ENCODE data around the gene TSPAN9. TPM values are rescaled to one million over a fixed set of nuclear protein-coding genes. Genes with fewer than 3 reads are reported as not detected.

TSPAN9 gene
- total RNA-seq, 4 donors from 2014 or later: 13.7 to 35.4 (median 26.7) TPM

- no peak for TF ChIP-seq CTCF (IDR thresholded peaks at IDR 0.05)
- no peak for TF ChIP-seq POLR2AphosphoS5 (IDR thresholded peaks at IDR 0.05)
- no peak for TF ChIP-seq POLR2A (IDR thresholded peaks at IDR 0.05; ENCODE audit: low read depth)
- no peak for TF ChIP-seq EP300 (IDR thresholded peaks at IDR 0.05)
- no peak for DNase-seq (ENCODE audit: extremely low spot score)
- Histone ChIP-seq H3K27ac (replicated peaks in 1 of 4) (no peak overlapping the region), H3K36me3 (no peaks in the 10 kb centered on the region), H3K27me3 (no peaks in the 10 kb centered on the region), H3K4me3 (no peak overlapping the region), H3K9me3 (no peaks in the 10 kb centered on the region), H3K4me1 (peaks cover 41 to 69% (median 67%) of the 10 kb centered on the region in 4 donors)
- intact Hi-C loops (cut with DNase I): loop anchor here (2.0 kb wide), 1 partner anchor 64 kb away; no protein-coding TSS in a partner anchor
- WGBS: 88% methylated on average over 9 of the region's 12 CpGs
Observed at GRCh38 chr12:3136641-3137267, 59.6 kb downstream of the TSPAN9 start.

GRCh38 chr12:3137268-3137781, 60.1 kb downstream of the TSPAN9 start:
- H3K27me3 ChIP-seq: no peaks in the 10 kb centered on the region
- TF ChIP-seq POLR2A (IDR thresholded peaks at IDR 0.05; ENCODE audit: low read depth) (no peak), EP300 (IDR thresholded peaks at IDR 0.05) (no peak), POLR2AphosphoS5 (IDR thresholded peaks at IDR 0.05) (no peak), CTCF (IDR thresholded peaks at IDR 0.05) (no peak)
- intact Hi-C loops (cut with DNase I): loop anchor here (2.0 kb wide), 1 partner anchor 63 kb away; no protein-coding TSS in a partner anchor
- no peaks in the 10 kb centered on the region for H3K9me3 ChIP-seq
- DNase-seq (ENCODE audit: extremely low spot score): no peak
- WGBS: 47% methylated on average over 8 of the region's 8 CpGs
- no peak overlapping the region for H3K27ac ChIP-seq (replicated peaks in 1 of 4)
- H3K4me1 ChIP-seq: peaks cover 38 to 69% (median 62%) of the 10 kb centered on the region in 4 donors
- H3K36me3 ChIP-seq: no peaks in the 10 kb centered on the region
- H3K4me3 ChIP-seq: no peak overlapping the region

GRCh38 chr12:3137814-3138445, 60.8 kb downstream of the TSPAN9 start:
- DNase-seq (ENCODE audit: extremely low spot score): no peak
- peaks cover 32 to 63% (median 56%) of the 10 kb centered on the region in 4 donors for H3K4me1 ChIP-seq
- no peaks in the 10 kb centered on the region for H3K27me3 ChIP-seq
- TF ChIP-seq POLR2AphosphoS5 (IDR thresholded peaks at IDR 0.05) (no peak), POLR2A (IDR thresholded peaks at IDR 0.05; ENCODE audit: low read depth) (no peak), EP300 (IDR thresholded peaks at IDR 0.05) (no peak), CTCF (IDR thresholded peaks at IDR 0.05) (no peak)
- H3K4me3 ChIP-seq: no peak overlapping the region
- H3K9me3 ChIP-seq: no peaks in the 10 kb centered on the region
- no peak overlapping the region for H3K27ac ChIP-seq (replicated peaks in 1 of 4)
- intact Hi-C loops (cut with DNase I): loop anchor here (2.0 kb wide), 1 partner anchor 63 kb away; no protein-coding TSS in a partner anchor
- H3K36me3 ChIP-seq: no peaks in the 10 kb centered on the region
- 80% methylated on average over 11 of the region's 17 CpGs for WGBS

- 64% methylated on average over 8 of the region's 11 CpGs for WGBS
- intact Hi-C loops (cut with DNase I): no loop called here
- no peak overlapping the region for H3K27ac ChIP-seq (replicated peaks in 1 of 4)
- no peak for DNase-seq (ENCODE audit: extremely low spot score)
- no peaks in the 10 kb centered on the region for H3K27me3 ChIP-seq
- no peak for TF ChIP-seq POLR2AphosphoS5 (IDR thresholded peaks at IDR 0.05)
- peaks cover 21 to 52% (median 45%) of the 10 kb centered on the region in 4 donors for H3K4me1 ChIP-seq
- no peak overlapping the region for H3K4me3 ChIP-seq
- H3K36me3 ChIP-seq: no peaks in the 10 kb centered on the region
- no peaks in the 10 kb centered on the region for H3K9me3 ChIP-seq
Observed at GRCh38 chr12:3138941-3139511, 61.8 kb downstream of the TSPAN9 start.

GRCh38 chr12:3139760-3140159, 62.6 kb downstream of the TSPAN9 start:
- DNase-seq (ENCODE audit: extremely low spot score): no peak
- H3K27me3 ChIP-seq: no peaks in the 10 kb centered on the region

More at GRCh38 chr12:3139760-3140159, 62.6 kb downstream of the TSPAN9 start:
- no peak for TF ChIP-seq EP300 (IDR thresholded peaks at IDR 0.05)
- TF ChIP-seq POLR2AphosphoS5 (IDR thresholded peaks at IDR 0.05): no peak
- no peak for TF ChIP-seq CTCF (IDR thresholded peaks at IDR 0.05)
- no peak for TF ChIP-seq POLR2A (IDR thresholded peaks at IDR 0.05; ENCODE audit: low read depth)
- Histone ChIP-seq H3K4me1 (peaks cover 18 to 51% (median 43%) of the 10 kb centered on the region in 4 donors), H3K4me3 (no peak overlapping the region), H3K27ac (replicated peaks in 1 of 4) (no peak overlapping the region), H3K36me3 (no peaks in the 10 kb centered on the region), H3K9me3 (no peaks in the 10 kb centered on the region)
- WGBS: 95% methylated on average over 6 of the region's 9 CpGs
- intact Hi-C loops (cut with DNase I): no loop called here
